NT2/D1 (cell line): ENCODE measurements around the gene FLII.

ENCODE experiments used
- SUZ12 ChIP-seq: IDR thresholded peaks from 2 replicates; pipeline ENCODE4 v1.6.1; 2011; ENCODE audit not compliant: insufficient read length, insufficient read depth; ENCODE audit errors: extremely low read depth
- YY1 ChIP-seq: IDR thresholded peaks from 2 replicates; pipeline ENCODE4 v1.6.1; 2011; ENCODE audit not compliant: insufficient read length, insufficient read depth

GRCh38 chr17:18291718-18292540 is 33.4 kb upstream of the FLII start:
- no peak for TF ChIP-seq YY1
- no peak for TF ChIP-seq SUZ12
